ENCODE results near the gene NEU4.

NEU4 gene

DNA sequence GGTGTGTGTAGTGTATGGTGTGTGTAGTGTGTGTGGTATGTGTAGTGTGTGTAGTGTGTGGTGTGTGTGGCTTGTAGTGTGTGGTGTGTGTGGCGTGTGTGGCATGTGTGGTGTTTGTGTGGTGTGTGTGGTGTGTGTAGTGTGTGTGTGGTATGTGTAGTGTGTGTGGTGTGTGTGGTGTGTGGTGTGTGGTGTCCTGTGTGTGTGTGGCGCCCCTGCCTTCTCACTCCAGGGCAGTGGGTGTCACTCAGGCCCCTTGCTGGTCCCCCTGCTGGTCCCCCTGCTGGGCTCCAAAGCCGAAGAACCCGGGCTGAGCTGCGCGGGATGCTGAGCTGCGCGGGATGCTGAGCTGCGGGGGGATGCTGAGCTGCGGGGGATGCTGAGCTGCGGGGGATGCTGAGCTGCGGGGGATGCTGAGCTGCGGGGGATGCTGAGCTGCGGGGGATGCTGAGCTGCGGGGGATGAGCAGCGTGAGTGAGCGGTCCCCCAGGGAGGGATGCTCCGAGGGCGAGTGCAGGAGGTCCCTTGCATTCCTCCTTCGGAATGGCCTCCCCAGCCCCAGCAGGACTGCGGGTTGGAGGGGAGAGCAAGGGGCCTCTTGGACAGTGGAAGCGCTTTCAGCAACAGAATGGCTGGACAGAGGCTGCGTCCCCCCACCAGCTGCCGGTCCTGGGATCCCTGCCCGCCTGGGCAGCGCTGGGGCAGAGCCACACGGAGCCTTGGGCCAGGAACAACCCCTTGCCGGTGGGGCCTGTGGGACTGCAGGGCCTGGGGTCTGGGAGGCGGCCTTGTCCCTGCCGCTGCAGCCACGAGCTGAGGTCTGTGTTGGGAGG, 57.2 kb downstream of the NEU4 start:
- no peak for DNase-seq
